Measurements from ENCODE around the gene SLC10A7.

- TF ChIP-seq, protein P1, sequence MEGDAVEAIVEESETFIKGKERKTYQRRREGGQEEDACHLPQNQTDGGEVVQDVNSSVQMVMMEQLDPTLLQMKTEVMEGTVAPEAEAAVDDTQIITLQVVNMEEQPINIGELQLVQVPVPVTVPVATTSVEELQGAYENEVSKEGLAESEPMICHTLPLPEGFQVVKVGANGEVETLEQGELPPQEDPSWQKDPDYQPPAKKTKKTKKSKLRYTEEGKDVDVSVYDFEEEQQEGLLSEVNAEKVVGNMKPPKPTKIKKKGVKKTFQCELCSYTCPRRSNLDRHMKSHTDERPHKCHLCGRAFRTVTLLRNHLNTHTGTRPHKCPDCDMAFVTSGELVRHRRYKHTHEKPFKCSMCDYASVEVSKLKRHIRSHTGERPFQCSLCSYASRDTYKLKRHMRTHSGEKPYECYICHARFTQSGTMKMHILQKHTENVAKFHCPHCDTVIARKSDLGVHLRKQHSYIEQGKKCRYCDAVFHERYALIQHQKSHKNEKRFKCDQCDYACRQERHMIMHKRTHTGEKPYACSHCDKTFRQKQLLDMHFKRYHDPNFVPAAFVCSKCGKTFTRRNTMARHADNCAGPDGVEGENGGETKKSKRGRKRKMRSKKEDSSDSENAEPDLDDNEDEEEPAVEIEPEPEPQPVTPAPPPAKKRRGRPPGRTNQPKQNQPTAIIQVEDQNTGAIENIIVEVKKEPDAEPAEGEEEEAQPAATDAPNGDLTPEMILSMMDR (IDR thresholded peaks at IDR 0.05) = no peak
- no peak for TF ChIP-seq POLR2A (IDR thresholded peaks at IDR 0.05)
Measured at GRCh38 chr4:146336410-146336807, 185.3 kb downstream of the SLC10A7 start.
